ENCODE measurements around the gene TBC1D4.
A peak's percentile ranks its signal among the peaks of the same experiment; 100 is the strongest.
"Not testable (repeated sequence)": the region's sequence is repeated elsewhere in the genome, so short reads cannot be mapped to it uniquely, and the experiment has no call there.

TBC1D4 gene

DNA sequence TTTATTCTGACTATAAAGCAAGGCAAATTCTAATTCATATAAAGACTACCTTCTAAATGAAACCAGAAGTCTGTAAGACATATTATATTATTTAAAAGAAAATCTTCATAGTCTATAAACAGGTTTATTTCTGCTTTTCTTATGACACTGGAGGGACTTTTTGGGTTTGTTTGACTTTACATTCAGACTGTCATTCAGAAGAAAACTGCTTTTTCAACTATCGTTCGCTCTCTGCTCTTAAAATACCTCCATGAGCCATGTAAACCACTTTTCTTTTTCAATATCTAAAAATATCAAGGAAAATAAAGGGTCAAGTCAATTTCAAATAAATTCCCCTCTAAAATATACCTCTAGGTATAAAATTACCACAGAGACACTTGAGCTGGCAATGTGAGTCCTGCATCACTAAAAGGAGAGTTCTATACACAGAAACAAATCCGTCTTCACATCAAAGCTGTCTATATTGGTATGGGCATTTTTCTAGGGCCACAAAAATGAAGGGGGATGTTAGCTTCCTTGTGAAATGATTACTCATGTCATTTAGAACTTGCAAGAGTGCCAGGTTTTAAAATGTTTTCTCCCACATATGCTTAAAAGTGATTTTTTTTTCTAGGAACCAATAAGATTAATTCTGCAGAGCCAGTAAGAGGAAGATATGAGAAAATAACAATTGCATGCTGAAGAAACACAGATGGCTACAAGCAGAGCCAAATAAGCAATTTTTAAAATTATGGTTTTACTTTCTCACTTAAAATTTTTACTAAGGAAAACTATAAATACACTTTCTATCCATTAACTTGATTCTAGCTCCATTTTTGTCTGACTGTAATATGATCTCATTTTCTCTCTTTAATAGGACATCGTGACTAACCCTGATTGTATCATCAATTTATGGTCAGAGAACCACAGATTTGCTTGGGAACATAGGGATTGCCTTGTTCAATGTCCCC is 181.8 kb downstream of the TBC1D4 start:
- DNase-seq (no peak), ATAC-seq (replicated peaks) (peak; percentile 84 to 89)
- Mint-ChIP-seq H3K36me3 (peaks cover 31 to 34% of the 10 kb centered on the region in 2 donors), H3K27me3 (no peaks in the 10 kb centered on the region), H3K4me1 (peaks cover 13 to 30% of the 10 kb centered on the region in 2 donors), H3K9me3 (peaks cover 9 to 10% of the 10 kb centered on the region in 2 donors), H3K4me3 (peak overlapping the region; percentile 13 to 25), H3K27ac (peak overlapping the region; percentile 42)

DNA sequence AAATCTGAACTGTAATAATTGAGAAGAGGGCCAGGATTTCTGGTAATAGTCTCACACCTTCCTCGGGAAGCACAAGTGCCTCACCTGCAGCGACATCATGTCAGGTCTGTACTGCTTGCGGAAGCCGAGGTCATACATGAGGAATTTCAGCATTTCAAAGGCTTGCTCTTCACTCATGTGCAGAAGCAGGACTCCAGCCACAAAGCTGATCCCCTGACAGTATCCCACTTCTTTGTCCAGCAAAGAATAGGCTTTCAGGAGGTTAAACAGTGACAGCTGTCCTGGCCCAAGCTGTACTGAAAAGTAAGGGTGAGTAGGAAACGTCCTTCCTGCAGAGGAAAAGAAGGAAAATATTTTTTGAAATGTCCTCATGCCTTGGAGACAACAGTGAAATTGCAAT is 182.7 kb downstream of the TBC1D4 start:
- peaks cover 25% of the 10 kb centered on the region in 2 donors for H3K36me3 Mint-ChIP-seq
- H3K27me3 Mint-ChIP-seq = no peaks in the 10 kb centered on the region
- H3K27ac Mint-ChIP-seq = no peak overlapping the region
- H3K4me1 Mint-ChIP-seq = peaks cover 7 to 21% of the 10 kb centered on the region in 2 donors
- DNase-seq (no peak), ATAC-seq (replicated peaks) (no peak)
- peaks cover 3 to 5% of the 10 kb centered on the region in 2 donors for H3K9me3 Mint-ChIP-seq
- H3K4me3 Mint-ChIP-seq = no peak overlapping the region

GRCh38 chr13:75296641-75297040 is 185.3 kb downstream of the TBC1D4 start:
- ATAC-seq (replicated peaks) (no peak), DNase-seq (no peak)
- peaks cover 4 to 14% of the 10 kb centered on the region in 2 donors for H3K4me1 Mint-ChIP-seq
- no peaks in the 10 kb centered on the region for H3K9me3 Mint-ChIP-seq
- no peaks in the 10 kb centered on the region for H3K27me3 Mint-ChIP-seq
- H3K4me3 Mint-ChIP-seq = no peak overlapping the region
- no peak overlapping the region for H3K27ac Mint-ChIP-seq
- H3K36me3 Mint-ChIP-seq = peaks cover 16 to 18% of the 10 kb centered on the region in 2 donors

DNA sequence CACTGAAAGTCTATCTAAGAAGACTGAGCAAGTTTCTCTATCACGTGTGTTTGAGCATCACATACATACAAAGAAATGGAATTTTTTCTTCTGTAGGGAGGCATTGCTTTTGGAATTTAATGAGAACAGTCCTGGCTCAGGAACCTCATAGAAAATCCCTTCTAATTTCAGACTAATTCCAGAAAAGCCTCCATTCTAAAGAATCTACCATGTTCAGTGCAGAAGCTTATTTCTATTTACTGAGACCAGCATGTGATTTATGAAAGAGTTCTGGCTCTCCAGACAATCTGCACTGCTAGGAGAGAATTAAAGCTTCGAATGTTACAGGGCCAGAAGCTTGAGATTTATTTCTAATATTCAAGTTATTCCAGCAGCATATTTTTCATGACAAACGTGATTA is 186.8 kb downstream of the TBC1D4 start:
- ATAC-seq (replicated peaks) = no peak
- H3K36me3 Mint-ChIP-seq = peaks cover 23% of the 10 kb centered on the region in 2 donors
- DNase-seq = no peak
- H3K27me3 Mint-ChIP-seq = no peaks in the 10 kb centered on the region
- peaks cover 3 to 9% of the 10 kb centered on the region in 2 donors for H3K4me1 Mint-ChIP-seq
- no peak overlapping the region for H3K27ac Mint-ChIP-seq
- no peak overlapping the region for H3K4me3 Mint-ChIP-seq
- no peaks in the 10 kb centered on the region for H3K9me3 Mint-ChIP-seq

- ATAC-seq (replicated peaks) (no peak), DNase-seq (no peak)
- H3K36me3 Mint-ChIP-seq = peaks cover 21% of the 10 kb centered on the region in 2 donors
- H3K4me1 Mint-ChIP-seq = peaks cover 0 to 6% of the 10 kb centered on the region in 2 donors
- no peaks in the 10 kb centered on the region for H3K27me3 Mint-ChIP-seq
- H3K4me3 Mint-ChIP-seq = no peak overlapping the region
- no peak overlapping the region for H3K27ac Mint-ChIP-seq
- no peaks in the 10 kb centered on the region for H3K9me3 Mint-ChIP-seq
Measured at GRCh38 chr13:75294110-75294509, 187.9 kb downstream of the TBC1D4 start.

GRCh38 chr13:75285310-75285709 is 196.7 kb downstream of the TBC1D4 start:
- H3K4me3 Mint-ChIP-seq = peak overlapping the region; percentile 21 to 53
- peaks cover 4 to 6% of the 10 kb centered on the region in 2 donors for H3K9me3 Mint-ChIP-seq
- no peak overlapping the region for H3K27ac Mint-ChIP-seq
- DNase-seq (no peak), ATAC-seq (replicated peaks) (peak; percentile 84 to 86)
- H3K27me3 Mint-ChIP-seq = no peaks in the 10 kb centered on the region
- H3K4me1 Mint-ChIP-seq = peaks cover 12% of the 10 kb centered on the region in 2 donors
- peaks cover 31 to 44% of the 10 kb centered on the region in 2 donors for H3K36me3 Mint-ChIP-seq

DNA sequence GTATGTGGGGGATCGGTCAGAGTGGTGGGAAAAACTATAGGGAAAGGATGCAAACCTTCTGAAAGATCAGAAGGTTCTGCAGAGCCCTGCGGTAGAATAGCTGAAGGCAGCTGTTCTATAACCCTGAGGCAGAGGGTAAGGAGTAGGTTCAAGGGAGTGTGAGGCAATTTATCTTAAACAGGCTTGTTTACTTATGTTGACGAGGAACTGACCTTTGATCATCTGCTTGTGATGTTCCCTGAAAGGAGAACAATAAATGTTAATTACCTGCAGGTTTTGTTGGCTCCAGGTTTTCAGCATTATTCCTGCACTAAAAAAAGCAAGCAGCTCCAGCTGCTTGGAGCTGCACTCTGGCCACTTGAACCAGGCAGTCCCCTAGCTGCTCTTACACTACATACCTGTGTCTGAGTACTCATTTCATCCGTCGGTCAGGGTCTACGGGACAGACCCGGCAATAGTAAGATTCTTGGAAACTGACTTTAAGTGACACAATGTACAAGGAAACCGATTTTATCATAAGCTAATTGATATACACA is 202.1 kb downstream of the TBC1D4 start:
- Mint-ChIP-seq H3K9me3 (peaks cover 10 to 20% of the 10 kb centered on the region in 2 donors), H3K4me1 (peaks cover 4 to 6% of the 10 kb centered on the region in 2 donors), H3K27ac (no peak overlapping the region), H3K36me3 (peaks cover 12 to 16% of the 10 kb centered on the region in 2 donors), H3K27me3 (peaks cover 6% of the 10 kb centered on the region in 2 donors), H3K4me3 (no peak overlapping the region)
- ATAC-seq (replicated peaks) (no peak), DNase-seq (no peak)

GRCh38 chr13:75273695-75274094 is 208.3 kb downstream of the TBC1D4 start:
- ATAC-seq (replicated peaks); H3K4me1 Mint-ChIP-seq; H3K36me3 Mint-ChIP-seq; H3K4me3 Mint-ChIP-seq; H3K27ac Mint-ChIP-seq; DNase-seq; H3K27me3 Mint-ChIP-seq: not testable (repeated sequence)
- H3K9me3 Mint-ChIP-seq = peaks cover 9 to 12% of the 10 kb centered on the region in 2 donors

DNA sequence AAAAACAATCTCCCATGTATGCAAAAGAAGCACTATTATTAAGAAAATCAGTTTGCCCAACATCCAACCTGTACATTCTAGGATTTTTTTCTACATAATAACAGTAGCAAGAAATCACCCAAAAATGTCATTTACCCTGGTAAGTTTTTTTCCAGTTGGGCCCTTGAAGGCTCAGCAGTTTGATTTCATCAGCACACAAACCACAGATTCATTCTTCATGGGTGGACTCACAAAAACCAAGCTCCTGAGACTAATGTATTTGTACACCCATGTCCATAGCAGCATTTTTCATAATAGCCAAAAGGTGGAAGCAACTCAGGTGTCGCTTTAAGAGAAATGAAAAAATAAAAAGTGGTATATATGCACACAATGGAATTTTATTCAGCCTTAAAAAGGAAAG is 210.1 kb downstream of the TBC1D4 start:
- H3K4me3 Mint-ChIP-seq = no peak overlapping the region
- no peak overlapping the region for H3K27ac Mint-ChIP-seq
- ATAC-seq (replicated peaks) (no peak), DNase-seq (no peak)
- peaks cover 7 to 11% of the 10 kb centered on the region in 2 donors for H3K9me3 Mint-ChIP-seq
- peaks cover 0 to 1% of the 10 kb centered on the region in 2 donors for H3K36me3 Mint-ChIP-seq
- peaks cover 3 to 4% of the 10 kb centered on the region in 2 donors for H3K27me3 Mint-ChIP-seq
- H3K4me1 Mint-ChIP-seq = no peaks in the 10 kb centered on the region

- not testable (repeated sequence) for DNase-seq; H3K36me3 Mint-ChIP-seq; H3K4me1 Mint-ChIP-seq; H3K27me3 Mint-ChIP-seq; H3K27ac Mint-ChIP-seq; H3K4me3 Mint-ChIP-seq; H3K9me3 Mint-ChIP-seq; ATAC-seq (replicated peaks)
Measured at GRCh38 chr13:75268481-75268880, 213.5 kb downstream of the TBC1D4 start.

DNA sequence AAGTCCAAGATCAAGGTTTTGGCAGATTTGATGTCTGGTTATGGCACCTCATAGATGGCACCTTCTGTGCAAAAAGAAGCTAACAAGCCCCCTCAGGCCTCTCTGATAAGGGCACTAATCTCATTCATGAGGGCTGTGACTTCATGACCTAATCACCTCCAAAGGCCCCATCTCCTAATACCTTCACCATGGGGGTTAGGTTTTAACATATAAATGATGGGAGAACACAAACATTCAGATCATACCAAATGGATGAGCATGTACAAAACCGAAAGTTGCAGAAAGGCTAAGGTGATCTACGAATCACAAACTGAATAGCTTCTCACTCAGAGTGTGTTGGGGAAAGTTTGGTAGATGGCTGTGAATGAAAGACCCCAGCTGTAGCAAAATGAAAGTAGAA is 217.4 kb downstream of the TBC1D4 start:
- no peak for ATAC-seq (replicated peaks)
- Mint-ChIP-seq H3K27ac (no peak overlapping the region), H3K9me3 (peaks cover 0 to 4% of the 10 kb centered on the region in 2 donors), H3K27me3 (no peaks in the 10 kb centered on the region), H3K4me1 (no peaks in the 10 kb centered on the region), H3K4me3 (no peak overlapping the region), H3K36me3 (peaks cover 0 to 1% of the 10 kb centered on the region in 2 donors)
- DNase-seq = no peak

DNA sequence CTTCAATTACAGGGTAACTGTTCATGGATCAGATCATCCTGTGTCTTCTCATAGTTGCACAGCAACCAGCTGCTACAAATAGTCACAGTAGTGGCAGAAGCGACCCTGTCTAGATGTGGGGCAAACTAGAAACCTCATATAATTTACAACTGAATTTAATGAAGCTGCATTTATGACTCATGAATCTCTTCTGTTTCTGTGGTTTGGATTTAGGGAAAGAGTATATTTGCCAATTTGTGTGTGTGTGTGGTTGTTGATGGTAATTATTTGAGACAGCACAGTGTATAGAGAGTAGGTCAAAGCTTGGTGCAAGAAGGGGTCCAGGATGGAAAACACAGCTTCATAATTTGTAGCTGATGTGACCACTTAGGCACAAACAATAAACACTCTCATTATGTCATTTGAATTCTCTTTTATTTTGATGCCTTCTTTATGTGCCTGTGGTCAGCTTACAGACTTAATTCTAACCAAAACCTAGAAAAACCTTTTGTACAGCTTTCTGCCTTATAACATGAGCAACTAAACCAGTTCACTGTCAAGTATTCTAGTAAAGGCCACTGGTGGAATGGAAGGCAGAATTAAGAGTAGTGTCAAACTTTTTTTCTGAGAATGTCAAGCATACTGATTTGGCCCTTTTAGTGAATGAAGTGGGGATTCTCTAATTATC is 218.1 kb downstream of the TBC1D4 start:
- ATAC-seq (replicated peaks) (no peak), DNase-seq (no peak)
- peaks cover 0 to 2% of the 10 kb centered on the region in 2 donors for H3K9me3 Mint-ChIP-seq
- no peaks in the 10 kb centered on the region for H3K4me1 Mint-ChIP-seq
- no peaks in the 10 kb centered on the region for H3K27me3 Mint-ChIP-seq
- H3K4me3 Mint-ChIP-seq = no peak overlapping the region
- peaks cover 0 to 1% of the 10 kb centered on the region in 2 donors for H3K36me3 Mint-ChIP-seq
- no peak overlapping the region for H3K27ac Mint-ChIP-seq

DNA sequence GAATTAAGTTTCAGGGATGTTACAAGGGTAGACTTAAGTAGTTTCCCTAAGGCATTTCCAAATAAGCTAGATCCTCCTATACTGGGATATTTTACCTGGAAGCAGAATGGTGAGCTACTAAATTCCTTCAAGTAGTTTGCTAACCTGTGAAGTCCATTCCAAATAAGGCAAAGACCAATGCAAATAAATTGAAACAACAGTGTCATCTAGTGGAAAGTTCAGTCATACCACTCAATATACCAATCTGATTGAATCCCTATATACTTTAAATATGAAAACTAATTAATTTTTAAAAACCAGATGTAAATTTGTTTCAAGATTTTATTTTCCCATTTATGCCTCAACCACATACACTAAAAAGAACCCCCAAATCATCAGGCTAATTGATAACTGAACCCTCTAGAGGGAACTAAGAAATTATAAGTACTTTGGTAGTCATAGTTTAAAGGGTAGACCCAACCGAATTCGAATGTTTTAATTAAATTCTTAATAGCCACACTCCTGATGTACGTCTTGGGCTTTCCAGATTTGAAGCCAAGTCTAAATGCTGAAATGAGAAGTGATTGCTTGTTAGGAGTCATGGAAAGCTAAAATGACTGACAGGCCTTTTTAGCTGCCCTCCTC is 223.7 kb downstream of the TBC1D4 start:
- H3K4me3 Mint-ChIP-seq = no peak overlapping the region
- H3K27me3 Mint-ChIP-seq = peaks cover 4 to 16% of the 10 kb centered on the region in 2 donors
- H3K9me3 Mint-ChIP-seq = no peaks in the 10 kb centered on the region
- H3K36me3 Mint-ChIP-seq = no peaks in the 10 kb centered on the region
- H3K27ac Mint-ChIP-seq = no peak overlapping the region
- H3K4me1 Mint-ChIP-seq = no peaks in the 10 kb centered on the region
- DNase-seq (no peak), ATAC-seq (replicated peaks) (peak; percentile 51 to 56)

GRCh38 chr13:75256922-75257321 is 225.0 kb downstream of the TBC1D4 start:
- no peaks in the 10 kb centered on the region for H3K4me1 Mint-ChIP-seq
- ATAC-seq (replicated peaks) = no peak
- H3K4me3 Mint-ChIP-seq = no peak overlapping the region
- DNase-seq = no peak
- no peaks in the 10 kb centered on the region for H3K36me3 Mint-ChIP-seq
- no peak overlapping the region for H3K27ac Mint-ChIP-seq
- H3K27me3 Mint-ChIP-seq = peaks cover 10 to 20% of the 10 kb centered on the region in 2 donors
- H3K9me3 Mint-ChIP-seq = no peaks in the 10 kb centered on the region

Measured in stimulated activated naive B cell treated with anti-CD40 and anti-IgM and Interleukin-4, amounts not matched to agents 10 μg/mL and 1 μg/mL and 100 μg/mL, for 72 hours (primary cell).